NCI-H1048 (cell line): ENCODE results near the gene IDH3G.
A peak's percentile ranks its signal among the peaks of the same experiment; 100 is the strongest.
"Not testable (repeated sequence)": the region's sequence is repeated elsewhere in the genome, so short reads cannot be mapped to it uniquely, and the experiment has no call there.

ENCODE experiments used
- DNase-seq: peaks from one replicate; lab custom pipeline; 2025; lab: John Stamatoyannopoulos, UW

The IDH3G gene

GRCh38 chrX:153794018-153794896 lies at the start of gene IDH3G, which contains the start of gene SSR4:
Gene IDH3G, minus strand, starts transcription at chrX:153794375. Its CDS starts 49 bp downstream, at chrX:153794326.
Gene SSR4, plus strand, starts transcription at chrX:153794668. Its CDS starts 20 bp downstream, at chrX:153794688.
- peak; percentile 77 for DNase-seq

- DNase-seq, result no peak
Observed at GRCh38 chrX:153836921-153837320, 42.7 kb upstream of the IDH3G start.

GRCh38 chrX:153832728-153833127 lies 38.6 kb upstream of the IDH3G start:
- DNase-seq, result no peak

DNA sequence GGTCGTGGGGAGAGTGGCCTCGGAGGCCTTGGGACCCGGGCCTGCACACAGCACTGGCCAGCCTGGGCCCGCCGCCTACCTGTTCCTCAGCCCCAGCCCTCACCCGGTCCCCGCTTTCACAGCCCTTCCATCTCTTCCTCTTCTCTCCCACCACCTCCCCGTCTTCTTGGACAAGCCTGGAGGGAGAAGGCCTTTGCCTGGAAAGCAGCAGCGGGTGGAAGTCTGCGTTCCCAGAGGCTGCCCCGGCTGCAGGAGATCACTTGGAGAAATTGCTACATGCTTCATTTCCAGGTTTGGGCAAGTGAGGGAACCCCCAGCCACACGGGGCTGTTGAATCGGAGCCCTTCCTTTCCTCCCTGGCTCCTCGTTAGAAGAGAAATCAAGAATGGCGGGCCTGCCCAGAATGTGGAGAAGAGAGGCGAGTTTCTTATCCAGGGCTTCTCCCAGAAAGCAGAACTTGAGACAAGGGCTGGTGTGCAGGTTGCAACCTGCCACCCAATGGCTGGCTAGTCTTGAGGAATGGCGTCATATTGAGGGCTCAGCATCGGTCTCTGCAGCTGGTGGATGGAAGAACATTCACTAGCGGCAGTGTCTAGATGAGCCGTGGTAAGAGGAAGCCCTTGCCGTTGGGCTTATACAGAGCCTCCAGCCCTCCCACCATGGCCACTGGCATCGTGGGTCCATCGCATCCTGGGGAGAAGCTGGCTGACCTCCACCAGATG lies 37.4 kb upstream of the IDH3G start:
- DNase-seq, result no peak

DNA sequence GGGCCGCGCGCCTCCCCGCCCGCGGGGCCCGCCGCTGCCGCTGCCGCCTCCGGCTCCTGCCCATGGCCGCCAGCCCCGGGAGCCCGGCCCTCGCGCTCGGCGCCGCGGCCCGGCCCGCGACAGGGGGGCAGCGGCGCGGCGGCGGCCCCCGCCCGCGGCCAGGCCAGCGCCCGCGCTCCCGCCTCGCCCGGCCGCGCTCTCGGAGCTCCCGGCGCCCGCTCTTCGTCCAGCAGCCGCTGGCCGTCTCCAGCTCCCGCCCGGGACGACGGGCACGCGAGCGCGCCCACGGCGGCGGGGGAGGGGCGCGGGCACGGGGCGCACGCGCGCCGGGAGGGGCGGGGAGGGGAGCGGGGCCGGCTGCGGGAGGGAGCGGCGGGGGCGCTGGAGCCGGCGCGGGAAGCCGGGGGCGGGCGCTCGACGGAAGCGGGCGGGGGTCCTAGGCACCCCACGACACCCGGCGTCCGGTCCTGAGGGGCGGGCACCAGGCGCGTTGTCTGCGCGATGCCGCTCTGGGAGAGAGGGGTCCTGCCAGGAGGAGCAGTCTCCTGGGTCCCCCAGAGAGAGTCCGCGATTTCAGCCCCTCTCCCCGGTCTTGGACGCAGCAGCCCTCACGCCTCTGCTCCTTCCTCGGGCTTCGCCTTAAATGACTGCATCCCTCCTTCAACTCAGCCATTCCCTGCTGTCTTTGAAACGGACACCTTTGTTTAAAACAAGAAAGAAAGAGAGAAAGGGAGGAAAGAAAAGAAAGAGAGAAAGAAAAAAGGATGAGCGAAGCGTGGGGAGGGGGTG lies 36.7 kb upstream of the IDH3G start:
- DNase-seq, result no peak

GRCh38 chrX:153829799-153830639 lies 35.8 kb upstream of the IDH3G start, which contains the start of gene PDZD4:
Gene PDZD4, minus strand, starts transcription at chrX:153830544. Its CDS starts 246 bp downstream, at chrX:153830298.
- no peak for DNase-seq

GRCh38 chrX:153829549-153829798 lies 35.3 kb upstream of the IDH3G start:
- no peak for DNase-seq

GRCh38 chrX:153828723-153829548 lies 34.8 kb upstream of the IDH3G start:
- no peak for DNase-seq

GRCh38 chrX:153828308-153828707 lies 34.1 kb upstream of the IDH3G start:
- no peak for DNase-seq

DNA sequence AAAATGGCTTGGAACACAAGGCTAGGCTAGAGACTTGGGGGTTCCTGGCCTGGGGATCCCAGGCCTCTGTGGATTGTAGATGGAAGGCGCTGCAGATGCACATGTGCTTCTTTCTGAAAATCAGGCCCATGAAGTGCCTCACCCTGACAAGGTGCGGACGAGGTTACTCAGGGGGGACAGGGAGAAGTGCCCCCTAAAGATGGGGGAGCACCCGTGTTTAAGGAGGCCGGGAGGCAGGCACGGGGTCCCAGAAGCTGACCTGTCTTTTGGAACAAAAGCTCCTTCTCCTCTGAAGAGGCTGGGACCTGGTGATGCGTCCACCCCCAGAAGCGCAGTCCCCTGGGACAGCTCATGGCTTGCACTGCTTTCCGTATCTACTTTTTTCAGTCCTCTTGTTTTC lies 33.7 kb upstream of the IDH3G start:
- no peak for DNase-seq

- no peak for DNase-seq
Observed at GRCh38 chrX:153827016-153827415, 32.8 kb upstream of the IDH3G start.

DNA sequence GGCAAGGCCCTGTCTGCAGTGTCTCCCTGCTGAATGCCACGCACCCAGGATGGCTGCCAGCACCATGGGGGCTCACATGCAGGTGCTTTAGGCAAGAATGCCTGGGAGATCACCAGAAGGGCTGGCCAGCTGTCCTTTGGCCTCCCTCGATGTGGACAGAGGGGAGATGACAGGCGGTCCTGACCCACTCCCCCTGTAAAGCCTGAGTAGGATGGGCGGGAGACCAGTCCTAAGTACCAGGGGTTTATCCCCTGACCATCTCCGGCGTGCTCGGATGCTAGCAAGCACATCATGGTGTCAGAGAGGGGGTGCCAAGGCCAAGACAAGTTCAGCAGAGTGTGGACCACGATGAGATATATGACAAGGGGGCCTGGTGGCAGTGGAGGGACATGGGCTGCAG lies 30.9 kb upstream of the IDH3G start:
- no peak for DNase-seq

DNA sequence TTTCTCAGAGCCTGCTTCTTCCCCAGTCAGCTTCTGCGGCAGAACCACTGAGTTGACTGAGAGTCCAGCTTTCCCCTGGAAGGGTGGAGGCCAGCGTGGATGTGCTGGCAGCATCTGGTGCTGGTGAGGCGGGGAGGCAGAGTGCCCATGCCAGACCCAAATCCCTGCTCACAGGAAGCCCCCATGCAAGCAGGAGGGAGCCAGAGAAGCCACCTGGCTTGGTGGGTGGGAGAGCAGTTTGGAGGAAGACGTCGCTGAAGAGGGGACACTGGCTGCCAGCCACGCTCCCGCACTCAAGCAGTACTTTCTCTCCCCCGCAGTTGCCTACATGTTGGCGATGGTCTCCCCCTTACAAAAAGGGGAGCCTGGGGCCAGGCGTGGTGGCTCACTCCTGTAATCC lies 30.2 kb upstream of the IDH3G start:
- no peak for DNase-seq

DNA sequence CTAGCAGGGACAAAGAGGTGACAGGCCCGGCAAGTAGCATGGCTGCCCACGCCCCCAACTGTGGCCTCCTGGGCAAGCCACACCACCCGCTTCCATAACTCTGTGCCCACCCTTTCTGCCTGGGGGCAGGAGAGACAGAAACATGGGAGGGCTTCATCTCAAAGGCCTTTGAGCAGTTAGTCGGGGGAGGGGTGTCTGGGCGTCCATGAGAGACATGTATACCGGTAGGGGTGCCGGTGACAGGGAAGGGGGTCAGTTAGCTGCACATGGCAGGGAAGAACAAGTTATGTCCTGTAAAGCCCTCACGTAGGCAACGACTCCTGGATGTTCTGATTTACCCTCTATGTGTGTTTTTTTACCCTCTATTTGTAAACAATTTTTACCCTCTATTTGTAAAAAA lies 26.9 kb upstream of the IDH3G start:
- DNase-seq, result no peak

DNA sequence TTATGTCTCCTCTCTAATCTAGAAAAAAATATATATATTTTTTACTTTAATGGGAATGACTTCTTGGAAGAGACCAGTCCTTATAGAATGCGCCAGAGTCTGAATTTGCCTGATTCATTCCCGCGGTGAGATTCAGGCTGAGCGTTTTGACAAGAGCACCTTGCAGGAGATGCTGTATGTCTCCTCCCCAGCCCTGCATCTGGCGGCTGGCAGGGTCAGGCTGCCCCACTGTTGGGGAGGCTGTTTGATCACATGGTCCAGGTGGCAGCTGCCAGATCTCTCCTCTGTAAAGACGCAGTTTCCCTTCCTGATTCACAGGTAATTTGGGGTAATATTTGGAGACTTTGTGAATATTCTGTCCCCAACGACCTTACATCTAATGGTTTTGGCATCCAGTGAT lies 26.4 kb upstream of the IDH3G start:
- DNase-seq, result no peak

- no peak for DNase-seq
Observed at GRCh38 chrX:153819384-153820040, 25.3 kb upstream of the IDH3G start.

DNA sequence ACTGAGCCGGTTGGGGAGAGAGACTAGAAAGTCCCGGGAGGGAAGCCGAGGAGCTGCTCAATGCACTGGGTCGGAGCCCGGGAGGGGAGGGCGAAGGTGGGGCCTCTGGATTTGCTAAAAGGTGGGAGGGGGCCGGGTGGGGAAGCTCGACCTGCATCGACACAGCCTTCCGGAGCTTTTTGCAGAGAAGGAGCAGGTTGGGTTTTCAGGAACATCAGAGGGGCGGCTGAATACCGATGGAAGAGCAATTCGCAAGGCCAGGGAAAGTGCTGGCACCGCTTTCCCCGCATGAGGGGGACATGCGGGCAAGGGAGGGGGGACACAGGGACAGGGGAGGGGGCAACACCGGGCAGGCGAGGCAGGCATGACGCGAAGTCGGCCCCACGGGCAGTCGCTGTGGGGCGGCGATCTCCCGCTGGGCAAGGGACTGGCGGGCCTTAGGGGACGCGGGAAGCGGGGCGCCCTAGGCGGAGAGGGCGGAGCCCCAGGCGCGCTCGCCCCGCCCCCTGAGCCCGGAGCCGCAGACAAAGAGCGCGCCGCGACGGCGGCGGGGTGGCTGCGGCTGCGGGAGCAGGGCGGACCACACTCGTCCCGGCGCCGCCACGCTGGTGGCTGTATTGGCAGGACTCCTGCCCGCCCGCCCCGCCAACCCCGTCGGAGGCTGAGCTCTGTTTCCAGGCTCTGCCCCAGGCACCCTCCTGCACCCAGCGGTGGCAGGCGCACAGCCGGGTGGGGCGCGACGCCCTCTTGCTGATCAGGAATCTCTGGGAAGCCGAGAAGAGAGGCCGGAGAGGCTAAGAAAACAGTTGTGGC lies 24.6 kb upstream of the IDH3G start:
- DNase-seq, result no peak

GRCh38 chrX:153818064-153818463 lies 23.9 kb upstream of the IDH3G start:
- DNase-seq, result not testable (repeated sequence)
